Measurements from ENCODE around the gene LTBP1. TPM values are rescaled to one million over a fixed set of nuclear protein-coding genes. Genes with fewer than 3 reads are reported as not detected.

The LTBP1 gene
- total and polyA plus RNA-seq, 4 donors: 5.8 to 57.6 (median 10.2) TPM

- Histone ChIP-seq H3K9ac (ENCODE audit: low read depth in 1 of 2, low read length in 2 of 2) (no peak overlapping the region), H3K4me3 (ENCODE audit: low read depth in 1 of 3, low read length in 3 of 3) (no peak overlapping the region), H3K9me3 (ENCODE audit: control insufficient read depth in 4 of 4, low read length in 3 of 4) (no peaks in the 10 kb centered on the region), H3K27ac (ENCODE audit: low read depth in 1 of 2, low read length in 2 of 2) (no peak overlapping the region), H3K27me3 (ENCODE audit: control insufficient read depth in 4 of 4, insufficient read depth in 4 of 4, low read length in 3 of 4) (no peaks in the 10 kb centered on the region), H3K36me3 (ENCODE audit: control insufficient read depth in 4 of 4, insufficient read depth in 3 of 4, low read depth in 1 of 4, low read length in 3 of 4) (no peaks in the 10 kb centered on the region), H3K4me1 (ENCODE audit: control insufficient read depth in 4 of 4, insufficient read depth in 4 of 4, low read length in 3 of 4) (peaks cover 8 to 25% (median 22%) of the 10 kb centered on the region in 4 donors)
- peak; percentile 27 for DNase-seq (ENCODE audit: low spot score)
- 94% methylated on average over 1 of the region's 1 CpG for WGBS
- TF ChIP-seq NR2F2 (IDR thresholded peaks at IDR 0.05) (no peak), GABPA (IDR thresholded peaks at IDR 0.05 in 1 of 2, conservative IDR thresholded peaks at IDR 0.05 in 1 of 2) (no peak), JUND (IDR thresholded peaks at IDR 0.05) (no peak)
These were observed 62.0 kb downstream of the LTBP1 start for GRCh38 chr2:33008716-33009115.

- 95% methylated on average over 3 of the region's 3 CpGs for WGBS
- TF ChIP-seq ATF3 (IDR thresholded peaks at IDR 0.05) (no peak), TAF1 (conservative IDR thresholded peaks at IDR 0.05) (no peak), SP1 (IDR thresholded peaks at IDR 0.05) (no peak), HNF4G (IDR thresholded peaks at IDR 0.05) (no peak), FOXA1 (IDR thresholded peaks at IDR 0.05) (no peak), NR2F2 (IDR thresholded peaks at IDR 0.05) (no peak), HNF4A (conservative IDR thresholded peaks at IDR 0.05) (no peak)
- Histone ChIP-seq H3K36me3 (ENCODE audit: control insufficient read depth in 4 of 4, insufficient read depth in 3 of 4, low read depth in 1 of 4, low read length in 3 of 4) (no peaks in the 10 kb centered on the region), H3K9me3 (ENCODE audit: control insufficient read depth in 4 of 4, low read length in 3 of 4) (no peaks in the 10 kb centered on the region), H3K27me3 (ENCODE audit: control insufficient read depth in 4 of 4, insufficient read depth in 4 of 4, low read length in 3 of 4) (no peaks in the 10 kb centered on the region), H3K27ac (ENCODE audit: low read depth in 1 of 2, low read length in 2 of 2) (no peak overlapping the region), H3K9ac (ENCODE audit: low read depth in 1 of 2, low read length in 2 of 2) (no peak overlapping the region), H3K4me3 (ENCODE audit: low read depth in 1 of 3, low read length in 3 of 3) (no peak overlapping the region), H3K4me1 (ENCODE audit: control insufficient read depth in 4 of 4, insufficient read depth in 4 of 4, low read length in 3 of 4) (peaks cover 6 to 21% (median 18%) of the 10 kb centered on the region in 4 donors)
- DNase-seq (ENCODE audit: low spot score): no peak
These were observed 62.5 kb downstream of the LTBP1 start for GRCh38 chr2:33009249-33009648.

GRCh38 chr2:33011373-33011772, 64.6 kb downstream of the LTBP1 start:
- no peak overlapping the region for H3K4me3 ChIP-seq (ENCODE audit: low read depth in 1 of 3, low read length in 3 of 3)
- H3K27ac ChIP-seq (ENCODE audit: low read depth in 1 of 2, low read length in 2 of 2): no peak overlapping the region
- peaks cover 8 to 26% (median 22%) of the 10 kb centered on the region in 4 donors for H3K4me1 ChIP-seq (ENCODE audit: control insufficient read depth in 4 of 4, insufficient read depth in 4 of 4, low read length in 3 of 4)
- no peaks in the 10 kb centered on the region for H3K9me3 ChIP-seq (ENCODE audit: control insufficient read depth in 4 of 4, low read length in 3 of 4)
- H3K9ac ChIP-seq (ENCODE audit: low read depth in 1 of 2, low read length in 2 of 2): no peak overlapping the region
- 43% methylated on average over 2 of the region's 2 CpGs for WGBS
- no peaks in the 10 kb centered on the region for H3K36me3 ChIP-seq (ENCODE audit: control insufficient read depth in 4 of 4, insufficient read depth in 3 of 4, low read depth in 1 of 4, low read length in 3 of 4)
- no peaks in the 10 kb centered on the region for H3K27me3 ChIP-seq (ENCODE audit: control insufficient read depth in 4 of 4, insufficient read depth in 4 of 4, low read length in 3 of 4)
- TF ChIP-seq HNF4G (IDR thresholded peaks at IDR 0.05): no peak
- no peak for TF ChIP-seq EGR1 (IDR thresholded peaks at IDR 0.05; ENCODE audit: low read depth in 2 of 2)
- TF ChIP-seq FOXA1 (IDR thresholded peaks at IDR 0.05): no peak
- no peak for TF ChIP-seq CTCF (IDR thresholded peaks at IDR 0.05; ENCODE audit: low read depth, low read length, missing input control)
- TF ChIP-seq NR2F2 (IDR thresholded peaks at IDR 0.05): no peak
- TF ChIP-seq FOXA2 (IDR thresholded peaks at IDR 0.05): no peak
- no peak for TF ChIP-seq TAF1 (conservative IDR thresholded peaks at IDR 0.05)
- peak; percentile 19 to 43 for TF ChIP-seq RXRA (IDR thresholded peaks at IDR 0.05)
- peak; percentile 75 to 76 for TF ChIP-seq HNF4A (conservative IDR thresholded peaks at IDR 0.05)
- peak; percentile 59 for TF ChIP-seq YY1 (IDR thresholded peaks at IDR 0.05)
- peak; percentile 10 for DNase-seq (ENCODE audit: low spot score)

Data from liver (tissue), 9 donors.